ENCODE measurements around the gene EPSTI1.

GRCh38 chr13:42883771-42884467 is 108.1 kb downstream of the EPSTI1 start:
- TF ChIP-seq EZH2 (IDR thresholded peaks at IDR 0.05; ENCODE audit: insufficient read depth, poor library complexity, severe bottlenecking) (no peak), EZH2phosphoT487 (IDR thresholded peaks at IDR 0.05; ENCODE audit: insufficient read depth, low read depth) (no peak)

Measured in GM23248 (cell line).